HCT116 (cell line): ENCODE data around the gene SLC35F6.

ENCODE experiments used
- EZH2phosphoT487 ChIP-seq: fragments of 200-600 bp; IDR thresholded peaks from 2 replicates; pipeline ENCODE4 v1.6.1; 2018; ENCODE audit warnings: antibody characterized with exemption, borderline replicate concordance
- POLR2A ChIP-seq: IDR thresholded peaks from 2 replicates; pipeline ENCODE4 v1.7.0; 2011; ENCODE audit warnings: borderline replicate concordance; ENCODE audit not compliant: insufficient read depth, insufficient read length; ENCODE audit errors: extremely low read depth
- POLR2AphosphoS5 ChIP-seq: IDR thresholded peaks from 2 replicates; pipeline ENCODE4 v1.6.1; 2011; ENCODE audit warnings: mild to moderate bottlenecking, low read depth, low read length, moderate library complexity
- ZFX ChIP-seq: fragments of 450-650 bp; IDR thresholded peaks from 2 replicates; pipeline ENCODE4 v1.6.1; 2017
- TF ChIP-seq, protein P1 (sequence below), 3 experiments: fragments of 200-600 bp in 1 of 3; sonication (generic) in 1 of 3; IDR thresholded peaks in 2 of 3; conservative IDR thresholded peaks in 1 of 3; 2 replicates each; pipeline ENCODE4 v1.5.1; 2012 to 2017; ENCODE audit warnings: low read depth in 2 of 3, low read length in 2 of 3, antibody characterized with exemption in 1 of 3, borderline replicate concordance in 1 of 3, control low read depth in 1 of 3, mild to moderate bottlenecking in 1 of 3, mixed read lengths in 1 of 3, mixed run types in 1 of 3, moderate library complexity in 1 of 3; ENCODE audit not compliant: insufficient read depth in 1 of 3
- TF ChIP-seq, protein P2 (sequence below): IDR thresholded peaks from 2 replicates; pipeline ENCODE4 v1.6.1; 2012
- TF ChIP-seq, protein P3 (sequence below): IDR thresholded peaks from 2 replicates; pipeline ENCODE4 v1.6.1; 2012; ENCODE audit warnings: low read depth

DNA sequence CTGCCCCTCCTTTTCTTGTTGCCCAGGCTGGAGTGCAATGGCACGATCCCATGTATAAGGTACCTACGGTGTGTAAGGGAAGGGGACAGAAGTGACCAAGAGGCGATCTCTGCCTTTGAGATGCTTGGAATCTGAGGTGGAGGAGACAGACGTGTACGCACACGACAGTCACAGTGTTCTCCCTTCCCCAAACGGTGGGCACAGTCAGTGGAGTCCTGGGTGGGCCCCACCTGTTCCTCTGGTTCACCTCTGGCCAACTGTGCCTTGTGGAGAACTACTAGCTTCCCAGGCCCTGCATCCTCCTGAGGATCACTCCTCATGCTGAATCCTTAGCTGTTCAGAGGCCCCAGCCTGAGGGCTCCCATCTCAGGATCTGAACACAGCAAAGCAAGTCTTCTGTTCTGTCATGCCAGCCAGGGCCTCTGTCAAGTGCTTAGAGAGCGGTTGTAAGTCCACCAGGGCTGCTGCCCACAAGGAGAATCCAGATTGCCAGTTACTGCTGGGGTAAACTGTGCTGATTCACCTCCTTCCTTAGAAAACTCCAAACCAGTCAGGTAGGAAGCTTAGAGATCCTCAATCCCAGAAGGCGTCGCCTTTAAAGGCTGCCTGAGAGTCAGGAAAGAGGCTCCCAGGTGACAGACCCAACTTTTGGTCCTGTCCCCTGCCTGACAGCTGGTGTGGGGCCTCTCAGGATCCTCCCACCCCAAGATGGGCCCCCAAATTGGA is 1.6 kb downstream of the SLC35F6 start:
- TF ChIP-seq POLR2AphosphoS5 = no peak
- no peak for TF ChIP-seq EZH2phosphoT487
- no peak for TF ChIP-seq POLR2A
- TF ChIP-seq, protein P1, sequence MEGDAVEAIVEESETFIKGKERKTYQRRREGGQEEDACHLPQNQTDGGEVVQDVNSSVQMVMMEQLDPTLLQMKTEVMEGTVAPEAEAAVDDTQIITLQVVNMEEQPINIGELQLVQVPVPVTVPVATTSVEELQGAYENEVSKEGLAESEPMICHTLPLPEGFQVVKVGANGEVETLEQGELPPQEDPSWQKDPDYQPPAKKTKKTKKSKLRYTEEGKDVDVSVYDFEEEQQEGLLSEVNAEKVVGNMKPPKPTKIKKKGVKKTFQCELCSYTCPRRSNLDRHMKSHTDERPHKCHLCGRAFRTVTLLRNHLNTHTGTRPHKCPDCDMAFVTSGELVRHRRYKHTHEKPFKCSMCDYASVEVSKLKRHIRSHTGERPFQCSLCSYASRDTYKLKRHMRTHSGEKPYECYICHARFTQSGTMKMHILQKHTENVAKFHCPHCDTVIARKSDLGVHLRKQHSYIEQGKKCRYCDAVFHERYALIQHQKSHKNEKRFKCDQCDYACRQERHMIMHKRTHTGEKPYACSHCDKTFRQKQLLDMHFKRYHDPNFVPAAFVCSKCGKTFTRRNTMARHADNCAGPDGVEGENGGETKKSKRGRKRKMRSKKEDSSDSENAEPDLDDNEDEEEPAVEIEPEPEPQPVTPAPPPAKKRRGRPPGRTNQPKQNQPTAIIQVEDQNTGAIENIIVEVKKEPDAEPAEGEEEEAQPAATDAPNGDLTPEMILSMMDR (IDR thresholded peaks at IDR 0.05 in 2 of 3, conservative IDR thresholded peaks at IDR 0.05 in 1 of 3; ENCODE audit: borderline replicate concordance in 1 of 3, insufficient read depth in 1 of 3, low read depth in 2 of 3, low read length in 2 of 3) = no peak
- TF ChIP-seq, protein P2, sequence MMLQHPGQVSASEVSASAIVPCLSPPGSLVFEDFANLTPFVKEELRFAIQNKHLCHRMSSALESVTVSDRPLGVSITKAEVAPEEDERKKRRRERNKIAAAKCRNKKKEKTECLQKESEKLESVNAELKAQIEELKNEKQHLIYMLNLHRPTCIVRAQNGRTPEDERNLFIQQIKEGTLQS = no peak
- TF ChIP-seq, protein P3, sequence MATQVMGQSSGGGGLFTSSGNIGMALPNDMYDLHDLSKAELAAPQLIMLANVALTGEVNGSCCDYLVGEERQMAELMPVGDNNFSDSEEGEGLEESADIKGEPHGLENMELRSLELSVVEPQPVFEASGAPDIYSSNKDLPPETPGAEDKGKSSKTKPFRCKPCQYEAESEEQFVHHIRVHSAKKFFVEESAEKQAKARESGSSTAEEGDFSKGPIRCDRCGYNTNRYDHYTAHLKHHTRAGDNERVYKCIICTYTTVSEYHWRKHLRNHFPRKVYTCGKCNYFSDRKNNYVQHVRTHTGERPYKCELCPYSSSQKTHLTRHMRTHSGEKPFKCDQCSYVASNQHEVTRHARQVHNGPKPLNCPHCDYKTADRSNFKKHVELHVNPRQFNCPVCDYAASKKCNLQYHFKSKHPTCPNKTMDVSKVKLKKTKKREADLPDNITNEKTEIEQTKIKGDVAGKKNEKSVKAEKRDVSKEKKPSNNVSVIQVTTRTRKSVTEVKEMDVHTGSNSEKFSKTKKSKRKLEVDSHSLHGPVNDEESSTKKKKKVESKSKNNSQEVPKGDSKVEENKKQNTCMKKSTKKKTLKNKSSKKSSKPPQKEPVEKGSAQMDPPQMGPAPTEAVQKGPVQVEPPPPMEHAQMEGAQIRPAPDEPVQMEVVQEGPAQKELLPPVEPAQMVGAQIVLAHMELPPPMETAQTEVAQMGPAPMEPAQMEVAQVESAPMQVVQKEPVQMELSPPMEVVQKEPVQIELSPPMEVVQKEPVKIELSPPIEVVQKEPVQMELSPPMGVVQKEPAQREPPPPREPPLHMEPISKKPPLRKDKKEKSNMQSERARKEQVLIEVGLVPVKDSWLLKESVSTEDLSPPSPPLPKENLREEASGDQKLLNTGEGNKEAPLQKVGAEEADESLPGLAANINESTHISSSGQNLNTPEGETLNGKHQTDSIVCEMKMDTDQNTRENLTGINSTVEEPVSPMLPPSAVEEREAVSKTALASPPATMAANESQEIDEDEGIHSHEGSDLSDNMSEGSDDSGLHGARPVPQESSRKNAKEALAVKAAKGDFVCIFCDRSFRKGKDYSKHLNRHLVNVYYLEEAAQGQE = no peak
- TF ChIP-seq ZFX = no peak
